ENCODE data around the gene CHST8. TPM values are rescaled to one million over a fixed set of nuclear protein-coding genes. Genes with fewer than 3 reads are reported as not detected.

CHST8 gene
- total RNA-seq, 2 donors from 2014 or later: 1.6 to 3.8 TPM

- no peaks in the 10 kb centered on the region for H3K4me1 ChIP-seq (ENCODE audit: control insufficient read depth, insufficient read depth, low read length)
- H3K9me3 Mint-ChIP-seq: no peaks in the 10 kb centered on the region
- 92% methylated on average over 11 of the region's 11 CpGs for WGBS, 2 experiments (ENCODE audit: insufficient coverage in 1 of 2, insufficient read length in 1 of 2)
- no peaks in the 10 kb centered on the region for H3K27me3 Mint-ChIP-seq (ENCODE audit: insufficient read depth)
- DNase-seq: no peak
- H3K36me3 Mint-ChIP-seq (ENCODE audit: low read depth): no peaks in the 10 kb centered on the region
- H3K4me1 Mint-ChIP-seq: no peaks in the 10 kb centered on the region
- no peak overlapping the region for H3K4me3 Mint-ChIP-seq
- TF ChIP-seq CTCF (conservative IDR thresholded peaks at IDR 0.05): no peak
- H3K27ac ChIP-seq (ENCODE audit: low read depth, low read length): no peak overlapping the region
- H3K36me3 ChIP-seq (ENCODE audit: control insufficient read depth, insufficient read depth, low read length): no peaks in the 10 kb centered on the region
- no peak overlapping the region for H3K4me3 ChIP-seq (ENCODE audit: low read length)
- no peak overlapping the region for H3K9ac ChIP-seq (ENCODE audit: extremely low read depth, low read length, poor library complexity, severe bottlenecking)
- H3K27me3 ChIP-seq (ENCODE audit: control insufficient read depth, insufficient read depth, low read length, poor library complexity, severe bottlenecking): no peaks in the 10 kb centered on the region
- no peak overlapping the region for H3K27ac Mint-ChIP-seq
- no peaks in the 10 kb centered on the region for H3K9me3 ChIP-seq (ENCODE audit: control insufficient read depth, low read length)
These were observed 134.4 kb downstream of the CHST8 start for GRCh38 chr19:33756177-33756576.

GRCh38 chr19:33758541-33759013, 136.8 kb downstream of the CHST8 start:
- H3K27me3 ChIP-seq (ENCODE audit: control insufficient read depth, insufficient read depth, low read length, poor library complexity, severe bottlenecking): no peaks in the 10 kb centered on the region
- H3K36me3 Mint-ChIP-seq (ENCODE audit: low read depth): no peaks in the 10 kb centered on the region
- H3K9me3 Mint-ChIP-seq: no peaks in the 10 kb centered on the region
- H3K4me3 Mint-ChIP-seq: no peak overlapping the region
- no peaks in the 10 kb centered on the region for H3K36me3 ChIP-seq (ENCODE audit: control insufficient read depth, insufficient read depth, low read length)
- H3K9ac ChIP-seq (ENCODE audit: extremely low read depth, low read length, poor library complexity, severe bottlenecking): no peak overlapping the region
- DNase-seq: no peak
- no peaks in the 10 kb centered on the region for H3K4me1 Mint-ChIP-seq
- peak overlapping the region; percentile 47 for H3K27ac ChIP-seq (ENCODE audit: low read depth, low read length)
- H3K4me3 ChIP-seq (ENCODE audit: low read length): no peak overlapping the region
- H3K27me3 Mint-ChIP-seq (ENCODE audit: insufficient read depth): no peaks in the 10 kb centered on the region
- no peak overlapping the region for H3K27ac Mint-ChIP-seq
- no peaks in the 10 kb centered on the region for H3K9me3 ChIP-seq (ENCODE audit: control insufficient read depth, low read length)
- no peak for TF ChIP-seq CTCF (conservative IDR thresholded peaks at IDR 0.05)
- 67 to 85% methylated on average over 7 to 12 of the region's 12 CpGs for WGBS, 2 experiments (ENCODE audit: insufficient coverage in 1 of 2, insufficient read length in 1 of 2)
- H3K4me1 ChIP-seq (ENCODE audit: control insufficient read depth, insufficient read depth, low read length): no peaks in the 10 kb centered on the region

DNA sequence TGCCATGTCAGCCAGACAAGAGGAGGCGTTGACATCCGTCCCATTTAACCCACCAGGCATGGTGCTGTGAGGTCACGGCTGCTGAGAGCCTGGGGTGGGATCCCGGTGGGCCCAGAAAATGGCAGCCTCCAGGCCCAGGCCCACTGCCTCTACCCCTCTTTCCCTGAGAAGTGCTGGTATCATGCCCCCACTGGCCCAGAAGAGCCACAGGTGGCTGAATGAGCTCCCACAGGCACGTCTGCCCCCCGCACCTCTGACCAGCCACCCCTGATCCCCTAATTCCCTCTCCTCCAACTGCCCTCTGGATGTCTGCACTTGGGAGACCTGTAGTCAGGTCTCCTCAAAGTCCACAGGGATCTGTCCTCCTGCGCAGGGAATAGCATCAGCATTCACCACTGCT, 137.6 kb downstream of the CHST8 start:
- DNase-seq: no peak
- H3K27ac Mint-ChIP-seq: no peak overlapping the region
- Histone ChIP-seq H3K27me3 (ENCODE audit: control insufficient read depth, insufficient read depth, low read length, poor library complexity, severe bottlenecking) (no peaks in the 10 kb centered on the region), H3K9me3 (ENCODE audit: control insufficient read depth, low read length) (no peaks in the 10 kb centered on the region), H3K4me3 (ENCODE audit: low read length) (no peak overlapping the region), H3K36me3 (ENCODE audit: control insufficient read depth, insufficient read depth, low read length) (no peaks in the 10 kb centered on the region), H3K9ac (ENCODE audit: extremely low read depth, low read length, poor library complexity, severe bottlenecking) (no peak overlapping the region), H3K4me1 (ENCODE audit: control insufficient read depth, insufficient read depth, low read length) (no peaks in the 10 kb centered on the region), H3K27ac (ENCODE audit: low read depth, low read length) (no peak overlapping the region)
- 93 to 100% methylated on average over 1 to 7 of the region's 7 CpGs for WGBS, 2 experiments (ENCODE audit: insufficient coverage in 1 of 2, insufficient read length in 1 of 2)
- H3K9me3 Mint-ChIP-seq: no peaks in the 10 kb centered on the region
- H3K4me1 Mint-ChIP-seq: no peaks in the 10 kb centered on the region
- TF ChIP-seq CTCF (conservative IDR thresholded peaks at IDR 0.05): no peak
- H3K27me3 Mint-ChIP-seq (ENCODE audit: insufficient read depth): no peaks in the 10 kb centered on the region
- no peaks in the 10 kb centered on the region for H3K36me3 Mint-ChIP-seq (ENCODE audit: low read depth)
- H3K4me3 Mint-ChIP-seq: no peak overlapping the region

Data from endodermal cell (in vitro differentiated cells).